Activated naive CD8-positive, alpha-beta T cell (primary cell): ENCODE results near the gene RASAL2.

Source experiments
- H3K27ac Mint-ChIP-seq: one replicate; pipeline ENCODE4 v1.8.0; 2021; ENCODE audit warnings: mixed read lengths
- H3K27me3 Mint-ChIP-seq: one replicate; pipeline ENCODE4 v1.8.0; 2021; ENCODE audit warnings: mixed read lengths
- H3K36me3 Mint-ChIP-seq: one replicate; pipeline ENCODE4 v1.8.0; 2021; ENCODE audit warnings: mixed read lengths
- H3K4me1 Mint-ChIP-seq: one replicate; pipeline ENCODE4 v1.8.0; 2021; ENCODE audit warnings: low read depth, mixed read lengths
- H3K4me3 Mint-ChIP-seq: one replicate; pipeline ENCODE4 v1.8.0; 2021; ENCODE audit warnings: mild to moderate bottlenecking, mixed read lengths
- H3K9me3 Mint-ChIP-seq: one replicate; pipeline ENCODE4 v1.8.0; 2021; ENCODE audit warnings: low read depth, mixed read lengths

Gene RASAL2

DNA sequence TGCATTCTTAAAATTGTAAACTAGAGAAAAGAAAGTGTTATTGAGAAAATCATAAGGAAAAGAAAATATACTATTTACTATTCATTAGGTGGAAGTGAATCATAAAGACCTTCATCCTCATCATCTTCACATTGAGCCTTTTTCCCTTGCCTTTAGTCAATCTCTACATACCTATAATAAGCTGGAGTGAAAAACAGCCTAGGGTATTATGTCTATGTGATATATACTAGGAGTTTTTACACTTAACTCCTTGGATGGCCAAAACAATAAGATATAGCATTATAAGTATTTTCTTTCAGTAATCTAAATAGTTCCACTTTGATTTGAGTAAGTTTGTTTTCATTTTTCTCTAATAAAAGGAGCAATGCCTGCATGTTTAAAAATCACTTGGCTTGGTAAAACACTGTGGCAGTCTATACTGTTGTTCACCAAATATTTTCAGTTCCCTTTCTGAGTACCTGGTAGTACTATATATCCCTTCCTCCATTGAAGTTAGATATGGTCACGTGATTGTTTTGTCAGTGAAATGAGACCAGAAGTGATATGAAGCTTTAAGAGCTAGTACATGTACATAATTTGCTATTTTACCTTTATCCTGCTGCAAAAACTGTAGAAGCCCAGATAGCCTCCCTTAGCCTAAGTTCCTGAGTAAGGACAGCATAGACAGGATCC, 324.5 kb downstream of the RASAL2 start:
- H3K4me1 Mint-ChIP-seq: no peaks in the 10 kb centered on the region

DNA sequence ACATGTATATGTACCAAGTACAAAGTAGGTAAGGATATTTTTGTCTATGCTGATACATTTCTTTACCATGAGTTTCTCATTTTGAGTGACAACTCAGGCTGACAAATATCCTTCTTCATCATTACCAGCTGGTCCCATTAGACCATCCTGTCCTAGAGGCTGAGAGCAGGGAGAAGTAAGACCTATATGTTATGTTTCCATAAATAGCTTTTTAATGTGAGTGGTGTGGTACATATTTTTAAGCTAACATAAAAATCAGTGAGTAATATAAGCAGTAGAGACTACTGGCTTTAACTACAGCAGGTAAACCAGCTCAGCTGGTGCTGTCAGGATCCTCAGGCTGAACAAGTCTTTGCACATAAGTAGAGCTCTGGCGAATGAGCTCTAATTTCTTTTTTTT, 340.5 kb downstream of the RASAL2 start:
- Mint-ChIP-seq H3K4me1 (no peaks in the 10 kb centered on the region), H3K27ac (no peak overlapping the region), H3K36me3 (no peaks in the 10 kb centered on the region), H3K27me3 (peaks cover 2% of the 10 kb centered on the region), H3K4me3 (no peak overlapping the region), H3K9me3 (no peaks in the 10 kb centered on the region)

More for the DNA sequence above, 324.5 kb downstream of the RASAL2 start:
- Mint-ChIP-seq H3K9me3 (peaks cover 10% of the 10 kb centered on the region), H3K27me3 (peaks cover 5% of the 10 kb centered on the region), H3K36me3 (no peaks in the 10 kb centered on the region), H3K4me3 (no peak overlapping the region), H3K27ac (no peak overlapping the region)

DNA sequence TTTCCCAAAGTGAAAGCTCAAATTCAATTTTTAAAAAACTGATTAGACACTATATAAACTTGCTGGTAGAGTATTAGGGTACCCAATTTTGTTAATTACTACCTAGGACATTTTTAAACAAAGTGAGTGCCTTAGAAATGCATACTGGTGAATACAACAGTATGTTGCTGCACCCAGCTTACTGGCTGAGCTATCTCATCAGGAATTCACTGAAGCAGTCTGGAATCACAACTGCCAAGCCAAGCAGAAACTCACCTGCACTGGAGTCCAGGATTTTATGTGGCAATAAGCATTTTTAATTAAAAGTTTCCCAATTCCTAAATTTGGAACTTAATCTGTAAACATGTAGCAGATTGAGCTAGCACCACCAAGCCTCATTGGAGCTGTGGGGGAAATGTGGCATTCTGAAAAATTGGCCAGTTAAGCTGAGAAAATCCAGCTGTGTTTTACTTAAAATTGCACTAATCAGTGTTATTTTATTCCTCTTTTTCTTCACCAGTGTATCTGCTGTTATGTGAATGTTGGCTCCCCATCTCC, 341.1 kb downstream of the RASAL2 start:
- H3K4me3 Mint-ChIP-seq: no peak overlapping the region
- peaks cover 3% of the 10 kb centered on the region for H3K27me3 Mint-ChIP-seq
- H3K9me3 Mint-ChIP-seq: no peaks in the 10 kb centered on the region
- no peak overlapping the region for H3K27ac Mint-ChIP-seq
- H3K4me1 Mint-ChIP-seq: no peaks in the 10 kb centered on the region
- no peaks in the 10 kb centered on the region for H3K36me3 Mint-ChIP-seq

DNA sequence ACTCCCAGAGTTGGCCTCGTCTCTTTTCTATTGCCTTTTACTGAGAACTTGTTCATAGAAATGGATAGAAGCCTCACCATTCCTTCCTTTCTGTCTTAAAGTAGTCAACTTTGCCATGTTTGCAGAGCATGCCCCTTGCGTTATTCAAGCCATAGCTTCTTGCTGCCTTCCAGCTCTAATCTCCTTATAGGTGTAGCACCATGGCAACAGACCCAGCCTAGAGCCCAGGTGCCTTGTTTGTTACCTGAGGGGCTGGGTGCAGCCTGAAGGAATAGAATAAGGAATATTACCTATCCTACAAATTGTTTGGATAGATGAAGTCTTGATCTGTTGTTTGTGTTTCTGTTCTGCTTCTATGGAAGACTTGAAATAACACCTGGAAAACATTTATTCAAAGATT, 343.0 kb downstream of the RASAL2 start:
- Mint-ChIP-seq H3K27me3 (peaks cover 7% of the 10 kb centered on the region), H3K4me3 (no peak overlapping the region), H3K9me3 (no peaks in the 10 kb centered on the region), H3K27ac (no peak overlapping the region), H3K4me1 (no peaks in the 10 kb centered on the region), H3K36me3 (no peaks in the 10 kb centered on the region)

DNA sequence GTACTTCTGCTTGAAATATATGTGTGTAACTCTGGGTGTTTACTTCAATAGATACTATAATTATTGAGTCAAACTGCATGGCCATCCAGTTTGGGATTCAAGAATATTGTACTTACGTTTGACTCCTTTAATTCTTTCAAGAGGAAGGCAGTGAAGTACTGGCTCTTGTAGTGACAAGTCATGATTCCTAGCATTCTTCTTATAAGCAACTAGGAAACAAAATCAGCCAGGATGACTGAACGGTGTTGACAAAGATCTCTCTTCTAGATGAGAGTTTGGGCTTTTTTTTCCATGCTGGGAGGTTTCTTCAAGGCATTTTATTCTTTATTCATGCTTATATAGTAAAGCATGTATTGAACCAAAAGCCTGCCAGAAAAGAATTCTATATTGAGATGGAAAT, 344.5 kb downstream of the RASAL2 start:
- Mint-ChIP-seq H3K36me3 (no peaks in the 10 kb centered on the region), H3K27ac (no peak overlapping the region), H3K27me3 (peaks cover 10% of the 10 kb centered on the region), H3K9me3 (no peaks in the 10 kb centered on the region), H3K4me3 (no peak overlapping the region), H3K4me1 (no peaks in the 10 kb centered on the region)

DNA sequence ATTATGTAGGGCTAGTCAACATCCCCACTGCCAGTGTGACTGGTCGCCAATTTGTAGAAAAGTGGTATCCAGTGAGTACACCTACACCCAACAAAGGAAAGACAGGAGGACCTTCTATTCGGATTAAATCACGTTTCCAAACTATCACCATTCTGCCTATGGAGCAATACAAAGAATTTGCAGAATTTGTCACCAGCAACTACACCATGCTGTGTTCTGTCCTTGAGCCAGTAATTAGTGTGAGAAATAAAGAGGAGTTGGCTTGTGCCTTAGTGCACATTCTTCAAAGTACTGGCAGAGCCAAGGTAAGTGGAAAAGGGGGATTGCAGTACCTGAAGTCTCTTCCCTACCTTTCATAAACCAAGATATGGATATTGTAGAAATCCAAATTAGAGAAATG, 349.0 kb downstream of the RASAL2 start:
- H3K36me3 Mint-ChIP-seq: no peaks in the 10 kb centered on the region
- no peaks in the 10 kb centered on the region for H3K4me1 Mint-ChIP-seq
- peaks cover 11% of the 10 kb centered on the region for H3K27me3 Mint-ChIP-seq
- no peaks in the 10 kb centered on the region for H3K9me3 Mint-ChIP-seq
- H3K4me3 Mint-ChIP-seq: no peak overlapping the region
- no peak overlapping the region for H3K27ac Mint-ChIP-seq

DNA sequence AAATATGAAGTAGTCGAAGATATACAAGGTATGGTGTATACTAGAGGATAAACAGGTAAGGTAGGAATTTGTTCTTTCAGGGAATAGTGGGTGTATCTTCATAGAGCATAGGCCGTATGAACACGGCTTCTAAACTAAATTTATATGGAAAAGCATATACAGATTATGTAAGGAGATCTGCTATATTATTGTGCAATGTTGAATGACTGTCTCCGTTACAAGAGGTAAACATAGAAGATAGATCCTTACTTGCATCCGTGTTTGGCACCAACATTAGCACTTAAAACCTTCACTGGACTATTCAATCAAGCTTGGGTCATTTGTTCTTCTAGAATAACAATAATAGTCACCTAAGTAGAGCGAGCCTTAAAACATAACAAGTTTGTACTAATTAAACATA, 357.0 kb downstream of the RASAL2 start:
- Mint-ChIP-seq H3K4me3 (no peak overlapping the region), H3K27me3 (peaks cover 4% of the 10 kb centered on the region), H3K27ac (no peak overlapping the region), H3K4me1 (no peaks in the 10 kb centered on the region), H3K9me3 (no peaks in the 10 kb centered on the region), H3K36me3 (no peaks in the 10 kb centered on the region)

DNA sequence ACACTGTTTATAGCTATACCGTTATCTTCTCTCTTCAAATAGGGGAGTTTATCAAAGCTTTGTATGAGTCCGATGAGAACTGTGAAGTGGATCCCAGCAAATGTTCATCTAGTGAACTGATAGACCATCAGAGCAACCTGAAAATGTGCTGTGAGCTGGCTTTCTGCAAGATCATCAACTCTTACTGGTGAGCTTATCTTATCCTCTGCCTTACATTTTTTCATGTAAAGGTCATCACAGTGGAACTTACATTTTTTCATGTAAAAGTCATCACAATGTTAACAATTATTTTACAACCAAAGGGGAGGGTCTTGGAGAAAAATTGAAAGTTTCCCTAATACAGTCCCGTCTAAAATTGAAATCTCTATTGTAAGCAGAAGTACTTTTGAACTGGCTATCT, 357.6 kb downstream of the RASAL2 start:
- no peak overlapping the region for H3K4me3 Mint-ChIP-seq
- no peaks in the 10 kb centered on the region for H3K9me3 Mint-ChIP-seq
- H3K27me3 Mint-ChIP-seq: peaks cover 4% of the 10 kb centered on the region
- no peak overlapping the region for H3K27ac Mint-ChIP-seq
- H3K36me3 Mint-ChIP-seq: no peaks in the 10 kb centered on the region
- H3K4me1 Mint-ChIP-seq: no peaks in the 10 kb centered on the region

DNA sequence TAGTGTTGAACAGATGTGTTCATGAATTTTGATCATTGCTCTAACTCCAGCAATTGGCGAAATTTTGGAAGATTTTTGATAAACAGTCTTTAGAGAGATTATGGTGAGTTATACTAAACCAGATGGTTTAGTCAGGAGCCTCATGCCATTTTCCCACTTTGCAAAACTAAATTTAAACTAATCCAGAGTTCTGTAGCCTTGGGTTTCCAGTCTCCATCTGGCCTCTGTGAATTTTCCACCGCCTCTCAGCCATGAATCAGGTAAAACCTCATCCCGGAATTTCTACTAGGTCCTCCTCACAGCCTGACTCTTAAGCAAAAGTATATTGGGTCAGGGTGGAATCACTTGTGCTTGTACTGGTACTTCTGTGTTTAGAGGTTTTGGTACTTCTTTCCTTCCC, 358.1 kb downstream of the RASAL2 start:
- H3K27ac Mint-ChIP-seq: no peak overlapping the region
- H3K27me3 Mint-ChIP-seq: peaks cover 2% of the 10 kb centered on the region
- no peaks in the 10 kb centered on the region for H3K9me3 Mint-ChIP-seq
- H3K4me1 Mint-ChIP-seq: no peaks in the 10 kb centered on the region
- no peaks in the 10 kb centered on the region for H3K36me3 Mint-ChIP-seq
- H3K4me3 Mint-ChIP-seq: no peak overlapping the region

DNA sequence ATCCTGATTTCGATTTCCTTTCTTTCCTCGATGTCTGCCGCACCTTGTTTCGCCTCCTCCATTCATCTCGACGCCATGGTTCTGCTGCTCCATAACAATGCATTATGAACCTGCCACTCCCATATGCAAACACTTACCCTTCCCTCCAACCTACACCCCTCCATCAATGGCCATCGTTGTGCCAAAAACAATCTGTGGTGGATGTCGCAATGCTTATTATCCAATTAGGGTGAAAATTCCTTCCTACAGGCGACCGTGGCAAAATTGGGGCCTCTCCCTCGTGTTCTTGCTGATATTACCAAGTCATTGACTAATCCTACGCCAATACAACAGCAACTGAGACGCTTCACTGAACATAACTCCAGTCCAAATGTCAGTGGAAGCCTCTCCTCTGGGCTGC, 362.6 kb downstream of the RASAL2 start:
- Mint-ChIP-seq H3K36me3 (no peaks in the 10 kb centered on the region), H3K4me1 (no peaks in the 10 kb centered on the region), H3K27ac (no peak overlapping the region), H3K27me3 (no peaks in the 10 kb centered on the region), H3K4me3 (no peak overlapping the region), H3K9me3 (no peaks in the 10 kb centered on the region)

DNA sequence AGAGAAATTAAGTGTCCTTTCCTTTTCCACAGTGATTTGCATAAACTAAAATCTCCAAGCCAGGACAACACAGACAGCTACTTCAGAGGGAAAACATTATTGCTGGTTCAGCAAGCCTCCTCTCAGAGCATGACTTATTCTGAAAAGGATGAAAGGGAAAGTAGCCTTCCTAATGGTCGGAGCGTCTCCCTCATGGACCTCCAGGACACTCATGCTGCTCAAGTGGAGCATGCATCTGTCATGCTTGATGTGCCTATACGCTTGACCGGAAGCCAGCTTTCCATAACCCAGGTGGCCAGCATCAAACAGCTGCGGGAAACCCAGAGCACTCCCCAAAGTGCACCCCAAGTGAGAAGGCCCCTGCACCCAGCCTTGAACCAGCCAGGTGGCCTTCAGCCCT, 363.7 kb downstream of the RASAL2 start:
- Mint-ChIP-seq H3K27ac (no peak overlapping the region), H3K36me3 (no peaks in the 10 kb centered on the region), H3K27me3 (no peaks in the 10 kb centered on the region), H3K9me3 (no peaks in the 10 kb centered on the region), H3K4me3 (no peak overlapping the region), H3K4me1 (no peaks in the 10 kb centered on the region)

DNA sequence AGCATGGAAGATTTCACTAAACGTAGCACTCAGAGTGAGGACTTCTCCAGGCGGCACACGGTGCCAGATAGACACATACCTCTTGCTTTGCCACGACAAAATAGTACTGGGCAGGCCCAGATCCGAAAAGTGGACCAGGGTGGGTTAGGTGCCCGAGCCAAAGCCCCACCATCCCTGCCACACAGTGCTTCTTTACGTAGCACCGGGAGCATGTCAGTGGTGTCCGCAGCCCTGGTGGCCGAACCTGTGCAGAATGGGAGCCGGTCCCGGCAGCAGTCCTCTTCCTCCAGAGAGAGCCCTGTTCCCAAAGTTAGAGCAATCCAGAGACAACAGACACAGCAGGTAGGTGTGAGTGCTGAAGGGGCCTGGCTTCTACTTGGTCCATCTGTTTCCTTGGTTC, 364.3 kb downstream of the RASAL2 start:
- H3K36me3 Mint-ChIP-seq: no peaks in the 10 kb centered on the region
- no peak overlapping the region for H3K27ac Mint-ChIP-seq

DNA sequence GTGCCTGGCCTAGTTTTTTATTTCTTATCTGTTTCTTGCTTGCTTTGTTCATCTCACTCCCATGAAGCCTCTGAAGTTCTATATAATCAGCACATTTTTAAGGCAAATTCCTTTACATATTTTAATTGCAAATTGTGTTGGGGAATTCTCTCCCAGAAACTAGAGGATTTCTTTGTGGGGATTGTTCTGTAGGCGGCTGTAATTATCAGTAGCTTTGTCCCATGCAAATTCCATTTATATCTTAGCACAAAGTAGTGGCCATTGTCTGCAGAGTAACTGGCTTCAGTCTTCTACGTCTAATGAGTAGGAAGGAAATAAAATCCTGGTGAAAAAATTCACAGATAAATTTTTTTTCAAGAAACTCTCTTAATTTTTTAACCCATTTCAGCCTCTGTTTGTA, 367.2 kb downstream of the RASAL2 start:
- no peak overlapping the region for H3K27ac Mint-ChIP-seq
- no peaks in the 10 kb centered on the region for H3K27me3 Mint-ChIP-seq
- no peaks in the 10 kb centered on the region for H3K4me1 Mint-ChIP-seq
- H3K36me3 Mint-ChIP-seq: no peaks in the 10 kb centered on the region
- no peak overlapping the region for H3K4me3 Mint-ChIP-seq
- H3K9me3 Mint-ChIP-seq: no peaks in the 10 kb centered on the region

More for the DNA sequence above, 364.3 kb downstream of the RASAL2 start:
- Mint-ChIP-seq H3K4me1 (no peaks in the 10 kb centered on the region), H3K9me3 (no peaks in the 10 kb centered on the region), H3K4me3 (no peak overlapping the region), H3K27me3 (no peaks in the 10 kb centered on the region)

DNA sequence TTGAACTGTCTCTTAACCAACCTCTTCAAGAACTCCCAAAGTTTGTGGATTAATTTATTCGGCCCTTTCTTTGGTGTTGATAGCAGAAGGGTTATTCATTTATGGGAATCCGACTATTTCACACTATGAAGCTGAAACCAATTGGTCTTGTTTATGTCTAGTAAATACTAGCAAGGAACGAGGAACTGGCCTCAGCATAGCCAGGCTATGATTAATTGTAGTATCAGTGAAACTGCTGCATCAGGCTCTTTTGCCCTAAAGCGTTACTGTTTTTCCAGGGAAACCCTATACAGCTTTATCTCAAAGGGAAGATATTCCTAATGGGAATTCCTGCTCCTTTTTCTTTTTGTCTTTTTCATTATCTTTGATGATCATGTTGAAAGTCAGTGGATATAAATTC, 367.8 kb downstream of the RASAL2 start:
- Mint-ChIP-seq H3K4me1 (no peaks in the 10 kb centered on the region), H3K4me3 (no peak overlapping the region), H3K36me3 (no peaks in the 10 kb centered on the region), H3K27ac (no peak overlapping the region), H3K27me3 (no peaks in the 10 kb centered on the region), H3K9me3 (no peaks in the 10 kb centered on the region)

DNA sequence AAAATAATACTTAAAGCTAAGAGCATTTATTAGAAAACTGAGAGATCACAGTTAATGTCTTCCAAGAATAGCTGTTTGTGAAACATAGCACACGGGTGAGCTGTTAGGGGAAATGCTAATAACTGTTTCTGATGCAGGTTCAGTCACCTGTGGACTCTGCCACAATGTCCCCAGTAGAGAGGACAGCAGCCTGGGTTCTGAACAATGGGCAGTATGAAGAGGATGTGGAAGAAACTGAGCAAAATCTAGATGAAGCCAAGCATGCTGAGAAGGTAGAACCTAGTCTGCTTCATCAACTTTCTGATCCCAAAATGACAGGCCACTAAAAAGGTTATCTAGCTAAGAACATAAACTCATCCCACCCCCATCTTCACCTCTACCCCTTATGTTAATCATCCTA, 370.2 kb downstream of the RASAL2 start:
- H3K27me3 Mint-ChIP-seq: peaks cover 5% of the 10 kb centered on the region
- H3K27ac Mint-ChIP-seq: no peak overlapping the region
- no peaks in the 10 kb centered on the region for H3K9me3 Mint-ChIP-seq
- no peaks in the 10 kb centered on the region for H3K4me1 Mint-ChIP-seq
- H3K4me3 Mint-ChIP-seq: no peak overlapping the region
- no peaks in the 10 kb centered on the region for H3K36me3 Mint-ChIP-seq

DNA sequence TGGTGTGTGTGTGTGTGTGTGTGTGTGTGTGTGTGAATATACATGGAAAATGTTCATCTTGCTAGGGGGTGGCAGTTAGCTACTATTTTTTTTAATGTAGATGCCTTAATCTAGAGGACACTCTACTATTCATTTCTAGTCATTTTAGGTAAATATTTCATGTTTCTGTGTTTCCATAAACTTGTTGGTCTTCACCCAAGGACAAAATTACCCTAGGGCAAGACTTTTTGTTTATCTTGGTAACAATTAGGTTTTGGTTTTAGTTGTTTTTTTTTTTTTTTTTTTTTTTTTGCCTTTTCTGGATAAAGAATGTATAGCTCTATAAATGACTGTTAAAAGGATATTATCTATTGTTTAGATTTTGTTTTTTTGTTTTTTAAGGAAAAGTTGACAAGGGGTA, 370.7 kb downstream of the RASAL2 start:
- H3K27me3 Mint-ChIP-seq: peaks cover 5% of the 10 kb centered on the region
- no peak overlapping the region for H3K4me3 Mint-ChIP-seq
- H3K4me1 Mint-ChIP-seq: no peaks in the 10 kb centered on the region
- H3K27ac Mint-ChIP-seq: no peak overlapping the region
- H3K36me3 Mint-ChIP-seq: no peaks in the 10 kb centered on the region
- no peaks in the 10 kb centered on the region for H3K9me3 Mint-ChIP-seq
